Astrocyte (in vitro differentiated cells and primary cell): Measurements from ENCODE around the gene C1orf21. TPM values are rescaled to one million over a fixed set of nuclear protein-coding genes. Genes with fewer than 3 reads are reported as not detected.

Experiments used
- DNase-seq: peaks from one replicate; pipeline ENCODE4 v3.0.0-alpha.2; 2010; ENCODE audit warnings: low read depth
- FAIRE-seq: peaks from 2 replicates; lab custom pipeline; 2011; peaks lifted over from hg19 to GRCh38; lab: Jason Lieb, UNC
- H2AFZ ChIP-seq: 2 replicates; pipeline ENCODE4 v1.6.0; 2012; ENCODE audit warnings: low read depth, low read length, inconsistent platforms
- H3K27ac ChIP-seq: 2 replicates; pipeline ENCODE4 v1.5.1; 2011; ENCODE audit warnings: low read depth, low read length, inconsistent platforms
- H3K27me3 ChIP-seq: 2 replicates; pipeline ENCODE4 v1.6.0; 2011; ENCODE audit warnings: low read length, inconsistent platforms; ENCODE audit not compliant: insufficient read depth
- H3K36me3 ChIP-seq: 2 replicates; pipeline ENCODE4 v1.5.1; 2011; ENCODE audit warnings: low read length, inconsistent platforms; ENCODE audit not compliant: insufficient read depth
- H3K4me1 ChIP-seq: 2 replicates; pipeline ENCODE4 v1.5.1; 2011; ENCODE audit warnings: low read length, inconsistent platforms; ENCODE audit not compliant: insufficient read depth
- H3K4me2 ChIP-seq: 2 replicates; pipeline ENCODE4 v1.6.0; 2012; ENCODE audit warnings: low read length, inconsistent platforms
- H3K4me3 ChIP-seq: 2 replicates; pipeline ENCODE4 v1.5.1; 2011; ENCODE audit warnings: low read depth, mild to moderate bottlenecking, low read length, inconsistent platforms; ENCODE audit not compliant: insufficient read depth
- H3K79me2 ChIP-seq: 2 replicates; pipeline ENCODE4 v1.6.0; 2012; ENCODE audit warnings: mild to moderate bottlenecking, low read length, inconsistent platforms; ENCODE audit not compliant: insufficient read depth
- H3K9ac ChIP-seq: 2 replicates; pipeline ENCODE4 v1.6.0; 2012; ENCODE audit warnings: mild to moderate bottlenecking, low read length, inconsistent platforms
- H3K9me3 ChIP-seq: 2 replicates; pipeline ENCODE4 v1.5.1; 2012; ENCODE audit warnings: low read depth, mild to moderate bottlenecking, low read length, inconsistent platforms; ENCODE audit not compliant: insufficient read depth
- H4K20me1 ChIP-seq: 2 replicates; pipeline ENCODE4 v1.6.0; 2012; ENCODE audit warnings: low read length, inconsistent platforms; ENCODE audit not compliant: insufficient read depth
- H3K27ac Mint-ChIP-seq: one replicate; pipeline ENCODE4 v1.8.0; 2021; ENCODE audit warnings: mild to moderate bottlenecking, mixed read lengths; ENCODE audit not compliant: unreplicated experiment
- H3K27me3 Mint-ChIP-seq: one replicate; pipeline ENCODE4 v1.8.0; 2021; ENCODE audit warnings: low read depth, mixed read lengths; ENCODE audit not compliant: unreplicated experiment
- H3K36me3 Mint-ChIP-seq: one replicate; pipeline ENCODE4 v1.8.0; 2021; ENCODE audit warnings: low read depth, mixed read lengths; ENCODE audit not compliant: unreplicated experiment
- H3K4me1 Mint-ChIP-seq: one replicate; pipeline ENCODE4 v1.8.0; 2021; ENCODE audit warnings: low read depth, mixed read lengths; ENCODE audit not compliant: unreplicated experiment
- H3K4me3 Mint-ChIP-seq: one replicate; pipeline ENCODE4 v1.8.0; 2021; ENCODE audit warnings: mild to moderate bottlenecking, moderate library complexity, mixed read lengths; ENCODE audit not compliant: unreplicated experiment
- H3K9me3 Mint-ChIP-seq: one replicate; pipeline ENCODE4 v1.8.0; 2021; ENCODE audit warnings: mild to moderate bottlenecking, mixed read lengths; ENCODE audit not compliant: unreplicated experiment
- EZH2 ChIP-seq: IDR thresholded peaks from 2 replicates; pipeline ENCODE4 v1.6.1; 2012; ENCODE audit warnings: mild to moderate bottlenecking, low read length, inconsistent platforms; ENCODE audit not compliant: insufficient read depth
- total RNA-seq: library from RNA; stranded (reverse); gene quantifications from 2 replicates; pipeline ENCODE4 v1.2.1, GENCODE V29; 2021
- TF ChIP-seq, protein P1 (sequence below): IDR thresholded peaks from 2 replicates; pipeline ENCODE4 v1.5.1; 2011; ENCODE audit warnings: low read depth, mild to moderate bottlenecking, inconsistent platforms, low read length, moderate library complexity; ENCODE audit not compliant: insufficient read depth

The C1orf21 gene
- total RNA-seq, 1 donor from 2014 or later = 15.1 TPM

DNA sequence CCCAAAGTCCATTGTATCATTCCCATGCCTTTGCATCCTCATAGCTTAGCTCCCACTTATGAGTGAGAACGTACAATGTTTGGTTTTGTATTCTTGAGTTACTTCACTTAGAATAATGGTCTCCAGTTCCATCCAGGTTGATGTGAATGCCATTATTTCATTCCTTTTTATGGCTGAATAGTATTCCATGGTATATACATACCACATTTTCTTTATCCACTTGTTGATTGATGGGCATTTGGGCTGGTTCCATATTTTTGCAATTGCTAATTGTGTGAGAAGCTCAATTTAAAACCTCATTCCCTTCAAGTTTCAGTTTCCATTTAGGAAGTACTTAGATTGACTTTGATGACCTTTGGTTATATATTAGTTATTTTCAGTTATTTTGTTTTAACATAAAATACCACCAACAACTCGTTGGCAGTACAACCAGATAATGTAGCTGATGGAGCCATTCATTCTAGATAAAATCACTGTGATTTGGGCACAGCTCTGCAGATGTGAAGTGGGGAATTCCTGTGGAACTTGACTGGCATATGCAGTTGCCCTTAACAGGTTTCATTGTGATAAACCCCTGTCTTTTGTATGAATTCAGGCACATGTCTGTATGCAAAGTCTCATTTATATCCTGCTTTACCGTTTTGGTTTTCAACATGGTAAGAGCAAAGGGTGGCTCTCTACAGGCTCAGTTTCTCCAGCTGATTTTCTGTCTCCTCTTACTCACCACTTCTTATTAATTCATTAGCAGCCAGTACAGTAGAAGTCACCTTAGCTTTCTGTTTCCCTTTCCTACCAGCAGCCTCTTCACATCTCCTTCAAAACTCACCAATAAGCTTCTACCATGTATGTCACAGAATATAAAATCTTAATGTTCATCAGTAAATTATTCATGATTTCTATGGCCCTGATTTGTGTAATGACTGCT, 170.9 kb downstream of the C1orf21 start:
- Histone ChIP-seq H4K20me1 (no peaks in the 10 kb centered on the region), H3K9me3 (no peaks in the 10 kb centered on the region), H3K4me1 (no peaks in the 10 kb centered on the region), H3K27me3 (no peaks in the 10 kb centered on the region), H3K27ac (no peak overlapping the region), H3K79me2 (no peaks in the 10 kb centered on the region), H3K4me3 (no peak overlapping the region), H2AFZ (no peak overlapping the region), H3K36me3 (no peaks in the 10 kb centered on the region), H3K9ac (no peak overlapping the region), H3K4me2 (no peak overlapping the region)
- FAIRE-seq (no peak), DNase-seq (no peak)
- H3K9me3 Mint-ChIP-seq = no peaks in the 10 kb centered on the region
- peaks cover 9% of the 10 kb centered on the region for H3K4me1 Mint-ChIP-seq
- H3K36me3 Mint-ChIP-seq = peaks cover 1% of the 10 kb centered on the region
- H3K27me3 Mint-ChIP-seq = no peaks in the 10 kb centered on the region
- H3K27ac Mint-ChIP-seq = no peak overlapping the region
- no peak overlapping the region for H3K4me3 Mint-ChIP-seq
- TF ChIP-seq, protein P1, sequence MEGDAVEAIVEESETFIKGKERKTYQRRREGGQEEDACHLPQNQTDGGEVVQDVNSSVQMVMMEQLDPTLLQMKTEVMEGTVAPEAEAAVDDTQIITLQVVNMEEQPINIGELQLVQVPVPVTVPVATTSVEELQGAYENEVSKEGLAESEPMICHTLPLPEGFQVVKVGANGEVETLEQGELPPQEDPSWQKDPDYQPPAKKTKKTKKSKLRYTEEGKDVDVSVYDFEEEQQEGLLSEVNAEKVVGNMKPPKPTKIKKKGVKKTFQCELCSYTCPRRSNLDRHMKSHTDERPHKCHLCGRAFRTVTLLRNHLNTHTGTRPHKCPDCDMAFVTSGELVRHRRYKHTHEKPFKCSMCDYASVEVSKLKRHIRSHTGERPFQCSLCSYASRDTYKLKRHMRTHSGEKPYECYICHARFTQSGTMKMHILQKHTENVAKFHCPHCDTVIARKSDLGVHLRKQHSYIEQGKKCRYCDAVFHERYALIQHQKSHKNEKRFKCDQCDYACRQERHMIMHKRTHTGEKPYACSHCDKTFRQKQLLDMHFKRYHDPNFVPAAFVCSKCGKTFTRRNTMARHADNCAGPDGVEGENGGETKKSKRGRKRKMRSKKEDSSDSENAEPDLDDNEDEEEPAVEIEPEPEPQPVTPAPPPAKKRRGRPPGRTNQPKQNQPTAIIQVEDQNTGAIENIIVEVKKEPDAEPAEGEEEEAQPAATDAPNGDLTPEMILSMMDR = no peak
- TF ChIP-seq EZH2 = no peak

DNA sequence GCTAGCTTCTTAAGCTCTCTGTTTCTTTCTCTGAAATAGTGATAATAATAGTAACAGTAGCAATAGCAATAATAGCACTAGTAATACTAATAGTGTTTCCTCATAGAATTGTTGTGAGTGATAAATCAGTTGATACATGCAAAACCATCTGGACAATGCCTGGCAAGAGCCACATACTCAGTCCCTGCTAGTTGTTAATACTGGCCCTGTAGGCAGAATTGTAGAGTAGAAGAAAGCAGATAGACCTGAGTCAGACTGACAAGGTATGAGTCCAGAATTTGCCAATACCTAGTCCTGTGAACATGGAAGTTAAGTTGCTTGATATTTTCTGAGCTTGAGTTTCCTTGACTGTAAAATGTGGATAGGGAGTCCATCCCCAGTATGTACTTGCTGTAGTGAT, 171.9 kb downstream of the C1orf21 start:
- no peak for TF ChIP-seq EZH2
- TF ChIP-seq, protein P1 = no peak
- Histone ChIP-seq H3K27ac (no peak overlapping the region), H4K20me1 (no peaks in the 10 kb centered on the region), H3K9me3 (no peaks in the 10 kb centered on the region), H3K79me2 (no peaks in the 10 kb centered on the region), H2AFZ (no peak overlapping the region), H3K4me3 (no peak overlapping the region), H3K27me3 (no peaks in the 10 kb centered on the region), H3K36me3 (no peaks in the 10 kb centered on the region), H3K9ac (no peak overlapping the region), H3K4me1 (no peaks in the 10 kb centered on the region), H3K4me2 (no peak overlapping the region)
- Mint-ChIP-seq H3K4me1 (peaks cover 16% of the 10 kb centered on the region), H3K4me3 (no peak overlapping the region), H3K9me3 (no peaks in the 10 kb centered on the region), H3K27ac (no peak overlapping the region), H3K27me3 (no peaks in the 10 kb centered on the region), H3K36me3 (peaks cover 1% of the 10 kb centered on the region)
- DNase-seq = no peak
- no peak for FAIRE-seq

DNA sequence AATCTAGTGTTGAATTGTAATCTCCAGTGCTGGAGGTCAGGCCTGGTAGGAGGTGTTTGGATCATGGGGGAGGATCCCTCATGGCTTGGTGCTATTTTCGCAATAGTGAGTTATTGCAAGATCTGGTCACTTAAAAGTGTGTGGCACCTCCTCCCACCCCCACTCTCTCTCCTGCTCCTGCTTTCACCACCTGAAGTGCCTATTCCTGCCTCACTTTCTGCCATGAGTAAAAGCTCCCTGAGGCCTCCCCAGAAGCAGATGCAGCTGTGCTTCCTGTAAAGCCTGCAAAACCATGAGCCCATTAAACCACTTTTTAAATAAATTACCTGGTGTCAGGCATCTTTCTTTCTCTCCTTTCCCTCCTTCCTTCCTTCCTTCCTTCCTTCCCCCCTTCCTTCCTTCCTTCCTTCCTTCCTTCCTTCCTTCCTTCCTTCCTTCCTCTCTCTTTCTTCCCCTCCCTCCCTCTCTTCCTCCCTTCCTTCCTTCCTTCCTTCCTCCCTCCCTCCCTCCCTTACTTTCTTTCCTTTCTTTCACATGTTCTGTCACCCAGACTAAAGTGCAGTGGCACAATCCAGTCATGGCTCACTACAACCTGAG, 172.4 kb downstream of the C1orf21 start:
- Mint-ChIP-seq H3K4me1 (peaks cover 16% of the 10 kb centered on the region), H3K36me3 (peaks cover 1% of the 10 kb centered on the region), H3K27ac (no peak overlapping the region), H3K27me3 (no peaks in the 10 kb centered on the region), H3K4me3 (no peak overlapping the region), H3K9me3 (no peaks in the 10 kb centered on the region)
- Histone ChIP-seq H4K20me1 (no peaks in the 10 kb centered on the region), H3K4me3 (no peak overlapping the region), H3K4me2 (no peak overlapping the region), H3K79me2 (no peaks in the 10 kb centered on the region), H3K4me1 (no peaks in the 10 kb centered on the region), H2AFZ (no peak overlapping the region), H3K9me3 (no peaks in the 10 kb centered on the region), H3K36me3 (no peaks in the 10 kb centered on the region), H3K27ac (no peak overlapping the region), H3K9ac (no peak overlapping the region), H3K27me3 (no peaks in the 10 kb centered on the region)
- no peak for DNase-seq
- no peak for TF ChIP-seq EZH2
- TF ChIP-seq, protein P1 = no peak
- FAIRE-seq = no peak
